ENCODE measurements around the gene PMS2. TPM values are rescaled to one million over a fixed set of nuclear protein-coding genes. Genes with fewer than 3 reads are reported as not detected.
A peak's percentile ranks its signal among the peaks of the same experiment; 100 is the strongest.

PMS2 gene
- total and polyA plus RNA-seq, 2 experiments from 2014 or later: 5.2 to 15.6 TPM

- H3K9me2 ChIP-seq (ENCODE audit: insufficient read depth): no peaks in the 10 kb centered on the region
- H3K4me3 ChIP-seq: no peak overlapping the region
- H3K27me3 ChIP-seq (ENCODE audit: insufficient read depth): no peaks in the 10 kb centered on the region
- Mint-ChIP-seq H3K4me3 (no peak overlapping the region), H3K27me3 (ENCODE audit: insufficient read depth, low read depth, poor library complexity) (no peaks in the 10 kb centered on the region), H3K4me1 (peaks cover 4% of the 10 kb centered on the region; the same call in 2 of the 3 replicates), H3K27ac (no peak overlapping the region), H3K9me3 (no peaks in the 10 kb centered on the region; the same call in 2 of the 3 replicates), H3K36me3 (ENCODE audit: low read depth) (peaks cover 89% of the 10 kb centered on the region)
- ATAC-seq (peak; percentile 98), DNase-seq (ENCODE audit: low spot score) (peak; percentile 83)
- H3K27ac ChIP-seq (ENCODE audit: low read depth): no peak overlapping the region
- peaks cover 58% of the 10 kb centered on the region for H3K36me3 ChIP-seq (ENCODE audit: insufficient read depth)
- peaks cover 8% of the 10 kb centered on the region; the same call in 1 of the 2 replicates for H3F3A ChIP-seq (replicated peaks; ENCODE audit: low read depth)
- no peak for TF ChIP-seq JUNB (IDR thresholded peaks at IDR 0.05; ENCODE audit: unreplicated experiment)
- no peak for TF ChIP-seq ZNF462 (CRISPR knock-in tag; IDR thresholded peaks at IDR 0.05)
- TF ChIP-seq CTCF (conservative IDR thresholded peaks at IDR 0.05; ENCODE audit: low read depth in 2 of 2): peak; percentile 56 to 59
- TF ChIP-seq EZH2 (IDR thresholded peaks at IDR 0.05; ENCODE audit: low read depth, unreplicated experiment): no peak
- no peaks in the 10 kb centered on the region for H3K4me1 ChIP-seq (ENCODE audit: insufficient read depth)
- H3K4me2 ChIP-seq: no peak overlapping the region
- peaks cover 4% of the 10 kb centered on the region; the same call in 1 of the 2 replicates for H3K79me2 ChIP-seq (replicated peaks; ENCODE audit: insufficient read depth)
- no peak overlapping the region for H2AFZ ChIP-seq
- peaks cover 32% of the 10 kb centered on the region for H4K20me1 ChIP-seq (replicated peaks; ENCODE audit: insufficient read depth)
Observed at GRCh38 chr7:6026011-6026819, 17.4 kb upstream of the PMS2 start.
